ENCODE measurements around the gene RPTOR.

The RPTOR gene

DNA sequence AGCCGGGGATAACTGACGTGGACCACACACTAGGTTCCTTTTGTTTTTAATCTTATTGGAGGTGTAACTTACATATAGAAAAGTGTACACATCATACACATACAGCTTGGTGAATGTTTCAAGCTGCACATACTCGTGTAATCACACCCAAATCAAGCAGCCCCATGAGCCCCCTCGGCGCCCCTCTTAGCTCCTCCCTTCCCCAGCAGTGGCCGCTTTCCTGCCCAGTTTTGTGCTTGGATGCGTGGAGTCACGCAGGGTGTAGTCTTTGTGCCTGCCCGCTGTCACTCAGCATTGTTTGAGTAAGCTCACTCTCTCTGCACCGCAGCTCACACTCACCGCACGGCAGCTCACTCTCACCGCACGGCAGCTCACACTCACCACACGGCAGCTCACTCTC lies 295.3 kb downstream of the RPTOR start:
- DNase-seq: no peak

DNA sequence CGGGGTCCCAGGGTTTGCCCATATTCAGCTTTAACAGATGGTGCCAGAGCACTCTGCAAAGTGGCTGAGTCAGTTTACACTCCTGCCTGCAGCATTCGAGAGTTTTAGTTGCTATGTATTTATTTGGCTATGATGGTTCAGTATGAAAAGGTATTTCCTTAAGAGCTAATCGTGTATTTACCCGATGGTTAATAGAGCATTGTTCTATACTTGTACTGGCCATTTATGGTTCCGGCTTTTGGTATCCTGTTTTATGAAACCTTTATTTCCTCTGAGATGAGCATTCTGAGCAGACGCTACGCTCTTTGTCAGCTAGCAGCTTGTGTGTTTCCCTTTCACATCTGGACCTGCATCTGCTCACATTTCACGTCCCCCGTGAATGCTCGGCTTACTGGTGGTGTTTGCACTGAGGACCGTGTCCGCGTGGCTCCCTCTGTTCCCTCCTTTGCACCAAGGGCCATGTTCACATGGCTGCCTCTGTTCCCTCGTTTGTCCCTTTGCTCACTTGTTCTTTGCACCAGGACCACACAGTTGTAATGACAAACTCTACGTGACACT lies 297.9 kb downstream of the RPTOR start:
- no peak for DNase-seq

GRCh38 chr17:80843741-80844156 lies 299.1 kb downstream of the RPTOR start:
- DNase-seq: no peak

DNA sequence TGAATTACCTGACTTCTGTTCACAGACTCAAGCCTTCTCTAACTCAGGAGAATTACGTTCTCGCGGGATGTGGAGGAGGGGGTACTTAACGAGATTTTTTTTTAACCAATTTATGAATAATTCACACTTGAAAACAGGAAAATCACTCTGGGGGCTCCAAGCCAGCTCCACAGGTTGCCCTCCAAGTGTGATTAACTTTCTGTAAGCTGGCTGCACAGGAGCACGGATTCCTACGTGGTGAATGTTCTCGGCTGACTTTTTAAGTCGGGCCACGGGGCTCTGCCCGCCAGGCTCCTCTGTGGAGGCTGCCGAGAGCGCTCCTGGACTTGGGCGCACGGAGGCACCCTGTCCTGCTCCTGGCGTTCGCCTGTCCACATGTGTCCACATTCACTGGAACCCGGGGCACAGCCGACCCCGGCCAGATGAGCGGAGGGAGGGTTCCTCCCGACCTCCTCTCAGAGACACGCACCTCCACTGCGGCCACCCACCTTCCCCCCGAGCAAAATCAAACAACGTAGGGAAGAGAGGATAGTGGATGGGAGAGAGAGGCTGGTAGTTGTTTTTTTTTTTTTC lies 299.9 kb downstream of the RPTOR start:
- no peak for DNase-seq

DNA sequence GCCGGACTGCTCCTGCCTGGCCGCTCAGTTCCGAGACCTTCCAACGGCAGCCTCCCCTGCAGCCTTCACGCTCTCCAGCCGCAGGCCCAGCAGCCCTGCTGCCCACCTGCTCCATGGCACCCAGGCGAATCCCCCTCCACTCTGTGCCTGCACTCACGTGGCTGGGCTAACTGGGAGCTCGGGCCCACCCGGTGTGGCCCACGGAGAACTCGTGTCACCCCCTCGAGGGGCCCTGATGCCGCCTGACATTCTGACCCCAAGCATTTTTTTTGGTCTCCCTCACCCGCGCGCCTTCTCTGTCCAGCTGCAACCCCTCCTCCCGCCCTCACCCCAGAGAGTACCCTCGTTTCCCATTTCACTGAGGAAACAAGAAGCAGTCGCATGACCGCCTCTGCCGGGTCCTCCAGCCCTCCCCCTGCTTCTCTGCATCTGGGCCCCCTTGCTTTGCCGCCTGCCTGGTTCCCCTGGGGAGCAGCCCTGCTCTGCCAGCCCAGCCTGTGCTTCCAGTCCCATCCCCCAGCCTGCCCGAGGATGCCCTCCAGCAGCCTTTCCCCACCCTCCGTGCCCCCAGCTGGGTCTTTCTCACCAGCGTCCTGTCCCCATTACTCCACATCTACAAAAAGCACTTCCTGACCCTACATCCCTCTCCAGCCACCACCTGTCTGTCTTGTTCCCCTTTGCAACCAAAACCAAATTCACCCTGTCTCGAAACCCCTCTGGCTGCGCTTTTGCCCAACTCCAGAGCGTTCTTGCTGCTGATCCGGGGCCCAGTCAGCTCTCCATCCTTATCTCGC lies 300.6 kb downstream of the RPTOR start:
- DNase-seq: no peak

GRCh38 chr17:80845863-80846671 lies 301.4 kb downstream of the RPTOR start:
- DNase-seq: no peak

GRCh38 chr17:80846932-80847331 lies 302.3 kb downstream of the RPTOR start:
- DNase-seq: no peak

GRCh38 chr17:80847496-80848230 lies 303.0 kb downstream of the RPTOR start:
- DNase-seq: no peak

- DNase-seq: no peak
Observed at GRCh38 chr17:80848449-80849102, 303.9 kb downstream of the RPTOR start.

GRCh38 chr17:80849119-80849518 lies 304.5 kb downstream of the RPTOR start:
- DNase-seq: no peak

- DNase-seq: no peak
Observed at GRCh38 chr17:80850109-80850508, 305.5 kb downstream of the RPTOR start.

GRCh38 chr17:80850817-80851216 lies 306.2 kb downstream of the RPTOR start:
- DNase-seq: peak; percentile 25

DNA sequence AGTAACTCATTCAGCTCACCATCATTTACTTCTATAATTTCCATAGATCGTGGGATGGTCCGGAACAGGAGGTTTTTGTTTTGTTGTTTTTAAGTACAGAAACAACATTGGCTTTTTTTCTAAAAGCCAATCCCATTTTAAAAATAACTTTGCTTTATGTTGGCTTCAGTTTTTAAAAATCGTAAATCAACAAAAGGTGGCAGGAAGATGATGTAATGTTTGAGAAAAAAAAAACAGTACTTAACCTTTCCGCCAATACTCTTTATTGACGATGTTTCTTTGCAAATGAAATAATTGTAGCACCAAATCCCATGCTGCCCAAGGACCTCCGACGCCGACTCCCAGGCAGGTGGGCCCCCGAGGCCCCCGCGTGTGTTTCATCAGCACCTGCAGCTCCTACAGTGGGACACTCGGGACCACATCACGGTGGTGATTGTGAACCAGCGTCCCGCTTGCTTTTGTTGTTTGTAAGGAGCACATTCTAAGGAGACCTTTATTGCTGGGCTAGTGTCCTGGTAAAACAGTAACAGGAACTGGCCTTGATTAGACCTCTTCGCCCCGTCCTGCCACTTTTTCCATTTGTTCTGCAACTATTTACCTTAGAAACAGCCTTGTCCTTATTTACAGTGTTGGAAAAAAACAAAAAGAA lies 306.8 kb downstream of the RPTOR start:
- DNase-seq: no peak

DNA sequence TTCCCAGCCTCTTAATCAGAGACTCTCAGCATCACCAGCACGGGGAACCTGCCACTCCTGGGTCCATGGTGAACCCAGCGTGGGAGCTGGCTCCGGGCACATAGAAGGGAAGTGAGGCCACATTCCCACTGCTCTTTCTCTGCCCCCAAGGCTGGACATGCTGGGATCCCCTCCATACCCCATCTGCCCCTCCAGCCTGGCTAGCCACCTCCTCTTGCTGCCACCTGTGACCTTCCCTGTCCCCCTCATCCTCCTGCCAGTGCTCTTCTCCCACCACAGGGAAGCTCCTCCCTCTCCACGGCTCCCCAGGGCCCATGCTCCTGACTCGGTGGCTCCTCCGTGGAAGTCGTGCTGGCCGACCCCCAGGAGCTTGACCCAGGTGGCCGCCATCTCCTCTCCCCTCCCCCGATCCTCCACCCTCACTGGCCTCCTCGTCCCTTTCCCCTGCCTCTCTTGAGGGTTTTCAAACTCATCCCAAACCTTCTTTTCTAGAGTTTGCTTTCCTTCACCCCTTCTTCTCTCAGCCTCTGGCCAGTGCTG lies 307.9 kb downstream of the RPTOR start:
- no peak for DNase-seq

DNA sequence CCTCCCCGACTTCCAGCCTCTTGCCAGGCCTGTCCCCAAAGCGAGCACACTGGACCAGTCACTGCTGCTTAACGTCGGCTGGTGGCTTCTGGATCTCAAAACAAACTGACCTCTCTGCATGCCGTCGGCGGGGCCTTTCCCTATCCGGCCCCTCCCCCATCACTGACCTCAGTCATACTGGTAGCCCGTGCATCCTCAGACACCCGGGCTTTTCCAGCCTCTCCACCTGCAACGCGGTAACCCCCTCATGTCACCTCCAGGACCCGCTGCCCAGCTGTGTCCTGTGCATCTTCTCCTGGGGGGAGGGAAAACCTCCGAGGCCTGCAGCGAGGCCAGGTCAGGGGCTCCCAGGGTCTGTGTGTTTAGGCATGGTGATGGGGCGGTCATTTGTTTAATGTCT lies 308.4 kb downstream of the RPTOR start:
- DNase-seq: no peak

- no peak for DNase-seq
Observed at GRCh38 chr17:80854220-80854619, 309.6 kb downstream of the RPTOR start.

DNA sequence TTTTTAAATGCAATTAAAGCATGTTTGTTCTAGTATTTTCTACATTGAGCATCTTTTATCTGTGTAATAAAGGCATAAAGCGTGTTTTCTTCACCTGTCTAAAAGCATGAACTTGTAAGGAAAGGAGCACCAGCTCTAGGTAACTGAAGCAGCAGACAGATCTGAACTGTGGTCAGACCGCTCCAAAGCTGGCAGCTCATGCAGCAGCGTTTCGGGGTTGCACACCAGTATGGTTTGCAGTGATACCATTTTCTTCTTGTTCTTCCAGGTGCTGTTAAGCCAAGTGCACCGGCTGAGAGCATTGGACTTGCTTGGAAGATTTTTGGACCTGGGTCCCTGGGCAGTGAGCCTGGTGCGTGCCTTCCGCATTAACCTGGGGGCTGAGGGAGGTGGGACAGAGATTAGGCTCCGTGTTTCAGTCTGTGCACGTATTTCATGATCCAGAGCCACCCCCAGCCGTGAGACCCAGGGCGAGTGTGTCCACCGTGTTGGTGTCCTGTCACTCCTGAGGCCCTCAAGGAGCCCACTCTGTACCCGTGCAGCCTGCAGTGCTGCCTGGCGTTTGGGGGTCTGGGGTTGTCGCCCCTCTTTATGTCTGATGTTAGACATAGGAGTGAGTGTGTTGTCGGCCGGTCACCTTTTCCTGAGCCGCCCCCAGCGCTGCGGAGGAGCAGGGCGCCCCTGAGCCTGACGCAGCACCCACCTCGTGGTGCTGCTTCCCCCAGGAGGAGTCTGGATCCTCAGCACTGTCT lies 310.7 kb downstream of the RPTOR start:
- no peak for DNase-seq

- peak; percentile 98 for DNase-seq
Observed at GRCh38 chr17:80855948-80856862, 311.6 kb downstream of the RPTOR start.
